ENCODE results near the gene CENPC.
"Not testable (repeated sequence)": the region's sequence is repeated elsewhere in the genome, so short reads cannot be mapped to it uniquely, and the experiment has no call there.

GRCh38 chr4:67452846-67453205 lies 92.5 kb downstream of the CENPC start:
- not testable (repeated sequence) for TF ChIP-seq CTCF (IDR thresholded peaks at IDR 0.05; ENCODE audit: low read depth, low read length); EZH2phosphoT487 (IDR thresholded peaks at IDR 0.05; ENCODE audit: low read depth)

All from OCI-LY3 (cell line).